Measurements from ENCODE around the gene HACD3.

The HACD3 gene

DNA sequence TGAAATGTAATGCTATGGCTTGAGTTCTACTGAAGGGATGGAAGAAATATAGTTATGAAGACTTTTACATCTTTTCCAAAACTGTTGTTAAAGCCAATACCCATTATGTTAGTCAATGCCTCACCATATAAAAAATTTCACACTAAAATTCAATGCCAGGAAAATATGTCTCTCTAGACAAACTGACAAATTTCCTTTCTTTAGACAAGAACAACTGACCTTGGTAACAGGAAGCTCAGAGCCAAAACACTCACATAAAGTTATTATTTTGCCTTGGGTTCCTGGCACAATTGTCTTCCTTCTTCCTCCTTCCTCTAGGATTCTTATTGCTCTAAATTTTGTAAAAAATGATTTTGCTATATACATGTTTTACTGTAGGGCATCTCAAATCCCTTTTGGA, 54.0 kb downstream of the HACD3 start:
- in situ Hi-C loops (cut with HindIII; ENCODE audit: low sequenced_read_pairs), result no loop called here
- TF ChIP-seq CTCF (IDR thresholded peaks at IDR 0.05; ENCODE audit: low read depth, low read length), result no peak
- no peak for DNase-seq (ENCODE audit: low read depth, low spot score)
- H3K4me3 ChIP-seq (ENCODE audit: low read depth, low read length), result no peak overlapping the region

DNA sequence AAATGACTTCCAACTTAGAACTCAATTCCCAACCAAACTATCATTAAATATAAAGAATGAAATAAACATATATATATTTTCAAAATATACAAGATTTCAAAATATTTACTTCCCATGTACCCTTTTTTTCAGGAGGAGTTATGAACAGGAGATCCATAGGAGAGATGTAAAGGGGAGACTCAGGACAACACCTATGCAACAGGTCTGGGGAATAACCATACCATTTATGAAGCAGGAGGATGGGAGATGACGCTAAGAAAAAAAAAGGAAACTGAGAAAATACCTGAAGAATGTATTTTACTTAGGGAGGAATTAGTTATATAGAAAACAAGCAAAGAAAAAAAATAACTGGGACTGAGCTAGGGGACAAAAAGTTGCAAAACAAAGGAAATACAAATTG, 56.8 kb downstream of the HACD3 start:
- H3K4me3 ChIP-seq (ENCODE audit: low read depth, low read length), result no peak overlapping the region
- in situ Hi-C loops (cut with HindIII; ENCODE audit: low sequenced_read_pairs), result no loop called here
- no peak for DNase-seq (ENCODE audit: low read depth, low spot score)
- no peak for TF ChIP-seq CTCF (IDR thresholded peaks at IDR 0.05; ENCODE audit: low read depth, low read length)

- in situ Hi-C loops (cut with HindIII; ENCODE audit: low sequenced_read_pairs), result no loop called here
- peak; percentile 31 for TF ChIP-seq CTCF (IDR thresholded peaks at IDR 0.05; ENCODE audit: low read depth, low read length)
- H3K4me3 ChIP-seq (ENCODE audit: low read depth, low read length), result no peak overlapping the region
- DNase-seq (ENCODE audit: low read depth, low spot score), result no peak
Observed at GRCh38 chr15:65595960-65596359, 65.7 kb downstream of the HACD3 start.

DNA sequence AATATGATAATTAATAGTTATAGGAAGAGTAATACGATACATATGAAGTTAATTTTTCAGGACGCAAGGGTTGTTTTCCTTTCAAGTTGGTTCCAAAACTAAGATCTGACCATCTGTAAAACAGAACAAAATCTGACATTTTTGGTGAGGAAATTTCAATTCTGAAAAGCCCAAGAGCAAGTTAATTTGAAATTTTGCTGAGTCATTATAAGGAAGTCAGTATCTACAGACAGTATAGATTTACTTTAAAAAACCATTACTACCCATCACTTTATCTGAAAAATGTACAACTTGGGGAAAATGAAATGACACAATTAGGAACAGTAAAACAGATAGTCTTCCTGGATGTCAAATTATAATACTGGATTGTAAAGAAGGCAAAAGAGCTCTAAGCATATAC, 68.2 kb downstream of the HACD3 start:
- H3K4me3 ChIP-seq (ENCODE audit: low read depth, low read length), result no peak overlapping the region
- in situ Hi-C loops (cut with HindIII; ENCODE audit: low sequenced_read_pairs), result no loop called here
- TF ChIP-seq CTCF (IDR thresholded peaks at IDR 0.05; ENCODE audit: low read depth, low read length), result no peak
- DNase-seq (ENCODE audit: low read depth, low spot score), result no peak

- DNase-seq (ENCODE audit: low read depth, low spot score), result no peak
- H3K4me3 ChIP-seq (ENCODE audit: low read depth, low read length), result no peak overlapping the region
- no peak for TF ChIP-seq CTCF (IDR thresholded peaks at IDR 0.05; ENCODE audit: low read depth, low read length)
- in situ Hi-C loops (cut with HindIII; ENCODE audit: low sequenced_read_pairs), result no loop called here
Observed at GRCh38 chr15:65599677-65600076, 69.4 kb downstream of the HACD3 start.

DNA sequence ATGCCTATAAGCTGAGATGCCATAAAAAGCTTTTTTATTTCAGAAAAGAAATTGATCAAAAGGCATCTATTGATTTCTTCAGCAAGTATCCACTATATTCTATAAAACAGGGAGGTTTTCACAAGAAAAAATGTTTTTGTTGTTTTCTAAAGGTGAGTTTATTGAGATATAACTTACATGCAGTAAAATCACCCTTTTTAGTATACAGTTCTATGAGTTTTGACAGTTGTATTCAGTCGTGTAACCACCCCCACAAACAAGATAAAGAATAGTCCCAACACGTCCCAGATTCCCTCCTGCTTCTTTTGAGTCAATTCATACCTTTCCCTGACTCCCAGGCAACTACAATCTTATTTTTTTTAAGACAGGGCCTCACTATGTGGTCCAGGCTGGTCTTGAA, 72.9 kb downstream of the HACD3 start:
- H3K4me3 ChIP-seq (ENCODE audit: low read depth, low read length), result no peak overlapping the region
- no peak for TF ChIP-seq CTCF (IDR thresholded peaks at IDR 0.05; ENCODE audit: low read depth, low read length)
- DNase-seq (ENCODE audit: low read depth, low spot score), result no peak
- in situ Hi-C loops (cut with HindIII; ENCODE audit: low sequenced_read_pairs), result no loop called here

DNA sequence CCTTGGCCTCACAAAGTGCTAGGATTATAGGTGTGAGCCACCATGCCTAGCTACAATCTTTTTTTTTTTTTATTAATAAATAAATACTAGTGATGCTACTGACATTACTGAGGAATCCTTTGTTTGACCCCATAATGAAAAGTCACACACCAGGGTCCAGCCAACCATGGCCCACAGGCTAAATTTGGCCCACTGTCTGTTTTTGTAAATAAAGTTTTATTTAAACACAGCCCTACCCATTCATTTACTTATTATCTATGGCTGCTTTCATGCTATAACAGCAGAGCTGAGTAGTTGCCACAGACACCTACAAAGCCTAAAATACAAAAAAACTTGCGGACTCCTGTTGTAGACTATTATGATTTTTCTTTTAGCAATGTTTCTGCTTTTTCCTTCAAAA, 73.3 kb downstream of the HACD3 start:
- no peak for DNase-seq (ENCODE audit: low read depth, low spot score)
- TF ChIP-seq CTCF (IDR thresholded peaks at IDR 0.05; ENCODE audit: low read depth, low read length), result no peak
- no peak overlapping the region for H3K4me3 ChIP-seq (ENCODE audit: low read depth, low read length)
- in situ Hi-C loops (cut with HindIII; ENCODE audit: low sequenced_read_pairs), result no loop called here
